Tibial artery (tissue), 4 donors: ENCODE results near the gene PRICKLE2.

ENCODE experiments used
- DNase-seq, 2 donors: peaks; one replicate each; pipeline ENCODE4 v3.0.0-alpha.2; 2019
- H3K27ac ChIP-seq, 2 donors: fragments of 200-600 bp; sonication (generic) in 1 of 2; 1 replicate in 1 of 2; 2 replicates in 1 of 2; pipeline ENCODE4 v1.5.1; 2018 to 2019; ENCODE audit warnings: mild to moderate bottlenecking in 1 of 2
- H3K27me3 ChIP-seq, 2 donors: fragments of 200-600 bp; sonication (generic) in 1 of 2; one replicate each; pipeline versions ENCODE4 v1.5.1 to v1.6.0; 2016 to 2019
- H3K36me3 ChIP-seq, 3 donors: fragments of 200-600 bp; sonication (generic) in 2 of 3; one replicate each; pipeline ENCODE4 v1.5.1; 2016 to 2019; ENCODE audit warnings: mild to moderate bottlenecking in 2 of 3
- H3K4me1 ChIP-seq, 4 donors: fragments of 200-600 bp; sonication (generic) in 2 of 4; 1 replicate in 3 of 4; 2 replicates in 1 of 4; pipeline ENCODE4 v1.5.1; 2016 to 2019
- H3K4me3 ChIP-seq, 2 donors: fragments of 200-600 bp; sonication (generic) in 1 of 2; 1 replicate in 1 of 2; 2 replicates in 1 of 2; pipeline ENCODE4 v1.5.1; 2018 to 2019; ENCODE audit warnings: mild to moderate bottlenecking in 2 of 2
- H3K9me3 ChIP-seq, 3 donors: fragments of 200-600 bp; sonication (generic) in 1 of 3; one replicate each; pipeline ENCODE4 v1.5.1; 2016 to 2019
- CTCF ChIP-seq, 2 experiments: fragments of 200-600 bp in 1 of 2; fragments of 450-650 bp in 1 of 2; IDR thresholded peaks; one replicate each; pipeline ENCODE4 v1.5.1; 2017 to 2019; ENCODE audit warnings: antibody characterized with exemption in 2 of 2, mild to moderate bottlenecking in 1 of 2, moderate library complexity in 1 of 2
- intact Hi-C: fragments of 100-400 bp; cut with DNase I; formaldehyde crosslinking; loops from one replicate; pipeline ENCODE4 v1.15.0; 2023; ENCODE audit warnings: low total_unique reads

PRICKLE2 gene

GRCh38 chr3:64102147-64102546 is 123.1 kb downstream of the PRICKLE2 start:
- TF ChIP-seq CTCF (IDR thresholded peaks at IDR 0.05) = no peak
- no peaks in the 10 kb centered on the region for H3K9me3 ChIP-seq
- H3K36me3 ChIP-seq = peaks cover 19 to 25% (median 21%) of the 10 kb centered on the region in 3 donors
- no peak overlapping the region for H3K27ac ChIP-seq
- H3K4me1 ChIP-seq = no peaks in the 10 kb centered on the region
- intact Hi-C loops = no loop called here
- H3K4me3 ChIP-seq = no peak overlapping the region
- no peak for DNase-seq
- no peaks in the 10 kb centered on the region for H3K27me3 ChIP-seq

GRCh38 chr3:64099316-64099715 is 126.0 kb downstream of the PRICKLE2 start:
- intact Hi-C loops = no loop called here
- no peak for TF ChIP-seq CTCF (IDR thresholded peaks at IDR 0.05)
- peaks cover 19 to 41% (median 39%) of the 10 kb centered on the region in 3 donors for H3K36me3 ChIP-seq
- no peaks in the 10 kb centered on the region for H3K27me3 ChIP-seq
- H3K4me1 ChIP-seq = no peaks in the 10 kb centered on the region
- no peak overlapping the region for H3K27ac ChIP-seq
- no peak overlapping the region for H3K4me3 ChIP-seq
- no peak for DNase-seq
- H3K9me3 ChIP-seq = no peaks in the 10 kb centered on the region

DNA sequence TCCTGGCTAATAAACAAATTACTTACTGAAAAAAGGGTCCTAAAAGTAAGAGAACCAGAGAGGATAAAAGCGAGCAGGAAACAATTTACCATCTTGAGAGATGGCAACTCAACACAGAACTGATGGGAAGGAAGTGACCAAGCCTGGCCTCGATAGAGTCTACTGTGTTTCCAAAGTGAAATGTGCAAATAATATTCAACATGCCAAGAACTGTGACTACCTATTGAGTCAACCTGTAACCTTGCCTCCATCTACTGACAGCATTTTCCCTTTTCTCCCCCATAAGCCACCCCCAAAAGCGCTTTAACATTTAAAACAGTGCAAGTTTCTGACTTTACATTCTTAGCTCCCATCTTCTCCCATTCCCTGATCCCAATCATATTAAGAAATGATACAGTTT is 126.6 kb downstream of the PRICKLE2 start:
- Histone ChIP-seq H3K4me3 (no peak overlapping the region), H3K4me1 (no peaks in the 10 kb centered on the region), H3K9me3 (no peaks in the 10 kb centered on the region), H3K27me3 (no peaks in the 10 kb centered on the region), H3K27ac (no peak overlapping the region), H3K36me3 (peaks cover 19 to 41% (median 40%) of the 10 kb centered on the region in 3 donors)
- intact Hi-C loops = no loop called here
- DNase-seq = no peak
- TF ChIP-seq CTCF (IDR thresholded peaks at IDR 0.05) = no peak

DNA sequence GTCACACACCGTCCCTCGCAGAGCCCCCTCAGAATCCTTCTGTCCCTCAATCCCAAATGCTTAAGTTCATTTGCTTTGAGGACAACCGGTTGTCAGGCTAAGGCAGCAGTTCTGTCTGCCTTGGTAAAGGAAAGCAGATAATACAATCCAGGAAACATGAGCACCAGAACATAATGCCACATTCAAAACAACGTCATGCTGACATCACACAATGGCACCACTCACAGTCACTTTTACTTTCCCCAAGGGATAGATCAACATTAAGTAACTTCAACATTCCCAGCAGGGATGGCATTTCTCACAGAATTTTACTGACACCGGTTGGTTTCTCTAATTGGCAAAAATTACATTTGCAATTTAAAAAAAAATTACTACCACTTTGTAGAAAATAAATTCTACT is 127.3 kb downstream of the PRICKLE2 start:
- no peaks in the 10 kb centered on the region for H3K4me1 ChIP-seq
- no peak for DNase-seq
- H3K27me3 ChIP-seq = no peaks in the 10 kb centered on the region
- intact Hi-C loops = no loop called here
- H3K4me3 ChIP-seq = no peak overlapping the region
- H3K36me3 ChIP-seq = peaks cover 19 to 41% (median 40%) of the 10 kb centered on the region in 3 donors
- TF ChIP-seq CTCF (IDR thresholded peaks at IDR 0.05) = no peak
- H3K27ac ChIP-seq = no peak overlapping the region
- H3K9me3 ChIP-seq = no peaks in the 10 kb centered on the region

DNA sequence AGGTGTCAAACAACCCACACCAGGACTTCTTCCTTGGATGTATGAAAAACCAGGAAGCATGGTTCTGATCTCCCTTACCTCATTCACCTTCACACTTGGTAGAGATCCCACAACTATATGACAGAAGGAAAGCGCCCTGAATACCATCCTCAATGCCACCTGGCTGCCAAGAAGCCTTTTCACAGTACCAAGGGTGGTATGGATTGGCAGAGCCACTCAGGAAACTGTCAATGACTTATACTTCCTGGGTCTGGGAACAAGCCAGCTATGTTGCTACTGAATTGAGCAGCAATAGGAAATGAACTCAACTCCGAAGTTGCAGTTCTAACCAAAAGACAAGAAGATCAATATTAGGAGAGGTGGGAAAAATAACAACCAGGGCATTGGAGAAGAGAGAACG is 129.5 kb downstream of the PRICKLE2 start:
- intact Hi-C loops = no loop called here
- no peak for DNase-seq
- Histone ChIP-seq H3K4me1 (no peaks in the 10 kb centered on the region), H3K9me3 (no peaks in the 10 kb centered on the region), H3K27me3 (no peaks in the 10 kb centered on the region), H3K4me3 (no peak overlapping the region), H3K36me3 (peaks cover 19 to 41% (median 40%) of the 10 kb centered on the region in 3 donors), H3K27ac (no peak overlapping the region)
- no peak for TF ChIP-seq CTCF (IDR thresholded peaks at IDR 0.05)

- no peak for TF ChIP-seq CTCF (IDR thresholded peaks at IDR 0.05)
- Histone ChIP-seq H3K27ac (no peak overlapping the region), H3K27me3 (no peaks in the 10 kb centered on the region), H3K36me3 (peaks cover 16 to 37% (median 30%) of the 10 kb centered on the region in 3 donors), H3K4me1 (no peaks in the 10 kb centered on the region), H3K4me3 (no peak overlapping the region), H3K9me3 (no peaks in the 10 kb centered on the region)
- DNase-seq = no peak
- intact Hi-C loops = no loop called here
Observed at GRCh38 chr3:64094713-64095079, 130.6 kb downstream of the PRICKLE2 start.
